Kidney (tissue), 14 donors: ENCODE data around the gene SMARCA5. TPM values are rescaled to one million over a fixed set of nuclear protein-coding genes. Genes with fewer than 3 reads are reported as not detected.

ENCODE experiments used
- DNase-seq, 5 donors: peaks; one replicate each; pipeline ENCODE4 v3.0.0-alpha.2; 2013 to 2020
- FAIRE-seq: peaks from 2 replicates; lab custom pipeline; 2012; peaks lifted over from hg19 to GRCh38; lab: Jason Lieb, UNC
- H3K27ac ChIP-seq, 2 donors: one replicate each; pipeline ENCODE4 v1.7.0; 2013; ENCODE audit warnings: low read depth in 2 of 2, low read length in 2 of 2, inconsistent platforms in 1 of 2
- H3K27me3 ChIP-seq: one replicate; pipeline ENCODE4 v1.7.1; 2013; ENCODE audit warnings: low read length, inconsistent platforms; ENCODE audit not compliant: control insufficient read depth, insufficient read depth
- H3K36me3 ChIP-seq, 3 donors: one replicate each; pipeline versions ENCODE4 v1.7.0 to v1.7.1; 2013; ENCODE audit warnings: low read length in 3 of 3, control low read depth in 1 of 3, inconsistent platforms in 1 of 3; ENCODE audit not compliant: insufficient read depth in 3 of 3, control insufficient read depth in 2 of 3
- H3K4me1 ChIP-seq, 3 donors: one replicate each; pipeline versions ENCODE4 v1.7.0 to v1.7.1; 2013; ENCODE audit warnings: low read length in 3 of 3, inconsistent platforms in 1 of 3, low read depth in 1 of 3; ENCODE audit not compliant: control insufficient read depth in 2 of 3, insufficient read depth in 2 of 3
- H3K4me3 ChIP-seq, 3 donors: one replicate each; pipeline versions ENCODE4 v1.7.0 to v1.8.1; 2013; ENCODE audit warnings: low read length in 3 of 3, control low read depth in 1 of 3, inconsistent platforms in 1 of 3
- H3K9ac ChIP-seq, 3 donors: one replicate each; pipeline versions ENCODE4 v1.7.0 to v1.7.1; 2013; ENCODE audit warnings: low read length in 3 of 3, control low read depth in 1 of 3, inconsistent platforms in 1 of 3
- H3K9me3 ChIP-seq, 3 donors: one replicate each; pipeline versions ENCODE4 v1.7.0 to v1.7.1; 2013; ENCODE audit warnings: low read length in 3 of 3, control low read depth in 1 of 3, inconsistent platforms in 1 of 3; ENCODE audit not compliant: control insufficient read depth in 2 of 3, insufficient read depth in 1 of 3
- CTCF ChIP-seq: IDR thresholded peaks from 3 replicates; pipeline ENCODE4 v1.5.1; 2012; ENCODE audit warnings: mild to moderate bottlenecking, moderate library complexity, borderline replicate concordance; ENCODE audit not compliant: insufficient read depth; ENCODE audit errors: extremely low read depth
- intact Hi-C: fragments of 100-400 bp; cut with DNase I; formaldehyde crosslinking; loops from one replicate; pipeline ENCODE4 v1.11.1; 2022
- polyA plus RNA-seq: library from polyadenylated mRNA; stranded (reverse); fragments of 350-450 nt; fragmentation: Illumina TruSeq; extraction: RNeasy Lipid Tissue Mini Kit (QIAGEN cat#74804); gene quantifications from one replicate; pipeline ENCODE4 v1.2.3, GENCODE V29; 2014; ENCODE audit warnings: low read depth, low replicate concordance; ENCODE audit not compliant: insufficient read depth
- total RNA-seq: library from RNA; stranded (reverse); fragmentation: NEBNext Ultra II Directional; extraction: Animal tissue kit (Norgen Biotek cat#: 25700); gene quantifications from one replicate; pipeline ENCODE4 v1.2.1, GENCODE V29; 2021
- donor health status: control.
- donor health status: control.
- donor health status: control.
- donor health status: control.
- donor health status: control.
- donor health status: DM: yes; HTN: yes; CAD: no.
- donor health status: Normal renal cell carcinoma (clear cell type).

SMARCA5 gene
- total and polyA plus RNA-seq, 2 donors from 2014 or later, result 25.9 to 42.4 TPM

- DNase-seq, result peak; percentile 72 to 89 (median 77)
- Histone ChIP-seq H3K27me3 (no peaks in the 10 kb centered on the region), H3K9me3 (no peaks in the 10 kb centered on the region), H3K4me3 (peak overlapping the region; percentile 94 to 97 (median 96)), H3K27ac (peak overlapping the region; percentile 94 to 98), H3K36me3 (peaks cover 2 to 20% (median 3%) of the 10 kb centered on the region in 3 donors), H3K4me1 (peaks cover 0 to 3% (median 2%) of the 10 kb centered on the region in 3 donors), H3K9ac (peak overlapping the region; percentile 95 to 98 (median 96))
- FAIRE-seq, result no peak
- no peak for TF ChIP-seq CTCF
- intact Hi-C loops, result no loop called here
Observed at GRCh38 chr4:143514497-143514896, 995 bp downstream of the SMARCA5 start.

- Histone ChIP-seq H3K27ac (peak overlapping the region; percentile 94 to 98), H3K27me3 (no peaks in the 10 kb centered on the region), H3K9me3 (no peaks in the 10 kb centered on the region), H3K4me1 (peaks cover 0 to 3% (median 2%) of the 10 kb centered on the region in 3 donors), H3K36me3 (peaks cover 3 to 24% (median 3%) of the 10 kb centered on the region in 3 donors), H3K4me3 (peak overlapping the region; percentile 94 to 97 (median 96)), H3K9ac (peak overlapping the region; percentile 95 to 98 (median 96))
- no peak for TF ChIP-seq CTCF
- intact Hi-C loops, result no loop called here
- DNase-seq (no peak), FAIRE-seq (no peak)
Observed at GRCh38 chr4:143514901-143515300, 1.4 kb downstream of the SMARCA5 start.

- Histone ChIP-seq H3K27me3 (no peaks in the 10 kb centered on the region), H3K36me3 (peaks cover 3 to 26% (median 6%) of the 10 kb centered on the region in 3 donors), H3K27ac (no peak overlapping the region), H3K4me1 (peaks cover 0 to 3% (median 2%) of the 10 kb centered on the region in 3 donors), H3K9me3 (no peaks in the 10 kb centered on the region), H3K9ac (no peak overlapping the region), H3K4me3 (peak overlapping the region in 1 of 3 donors; percentile 23)
- intact Hi-C loops, result no loop called here
- peak; percentile 76 for FAIRE-seq
- no peak for DNase-seq
- TF ChIP-seq CTCF, result no peak
Observed at GRCh38 chr4:143515905-143516304, 2.4 kb downstream of the SMARCA5 start.

GRCh38 chr4:143517764-143518163 is 4.3 kb downstream of the SMARCA5 start:
- H3K36me3 ChIP-seq, result peaks cover 3 to 35% (median 9%) of the 10 kb centered on the region in 3 donors
- intact Hi-C loops, result no loop called here
- no peak for DNase-seq
- peaks cover 0 to 3% (median 2%) of the 10 kb centered on the region in 3 donors for H3K4me1 ChIP-seq
- no peak overlapping the region for H3K4me3 ChIP-seq
- no peak for FAIRE-seq
- no peak for TF ChIP-seq CTCF
- H3K27me3 ChIP-seq, result no peaks in the 10 kb centered on the region
- no peak overlapping the region for H3K27ac ChIP-seq
- H3K9me3 ChIP-seq, result no peaks in the 10 kb centered on the region
- no peak overlapping the region for H3K9ac ChIP-seq
